HG02610 (cell line): ENCODE results near the gene OSBP.
"Not testable (repeated sequence)": the region's sequence is repeated elsewhere in the genome, so short reads cannot be mapped to it uniquely, and the experiment has no call there.

Experiments used
- ATAC-seq: cut with Tn5 transposase; IDR thresholded peaks from one replicate; pipeline ENCODE4 v1.9.1; 2021; ENCODE audit warnings: mild to moderate bottlenecking, moderate library complexity; ENCODE audit not compliant: unreplicated experiment

The OSBP gene

GRCh38 chr11:59555601-59556114 is 59.9 kb downstream of the OSBP start:
- no peak for ATAC-seq

- ATAC-seq: no peak
Measured at GRCh38 chr11:59553323-59553722, 62.3 kb downstream of the OSBP start.

GRCh38 chr11:59552844-59553243 is 62.7 kb downstream of the OSBP start:
- no peak for ATAC-seq

- no peak for ATAC-seq
Measured at GRCh38 chr11:59551659-59552521, 63.7 kb downstream of the OSBP start.

- peak; percentile 28 for ATAC-seq
Measured at GRCh38 chr11:59550842-59551658, 64.5 kb downstream of the OSBP start.

- ATAC-seq: peak; percentile 94
Measured at GRCh38 chr11:59550368-59550841, 65.2 kb downstream of the OSBP start.

GRCh38 chr11:59548309-59548656 is 67.3 kb downstream of the OSBP start:
- no peak for ATAC-seq

GRCh38 chr11:59547605-59548308 is 67.8 kb downstream of the OSBP start:
- not testable (repeated sequence) for ATAC-seq

GRCh38 chr11:59545179-59546020 is 70.2 kb downstream of the OSBP start:
- ATAC-seq: no peak

- ATAC-seq: no peak
Measured at GRCh38 chr11:59544869-59545178, 70.8 kb downstream of the OSBP start.

- not testable (repeated sequence) for ATAC-seq
Measured at GRCh38 chr11:59543713-59544112, 71.9 kb downstream of the OSBP start.

- no peak for ATAC-seq
Measured at GRCh38 chr11:59542142-59542810, 73.3 kb downstream of the OSBP start.

- ATAC-seq: no peak
Measured at GRCh38 chr11:59534676-59535075, 80.9 kb downstream of the OSBP start.

- ATAC-seq: no peak
Measured at GRCh38 chr11:59532620-59533019, 83.0 kb downstream of the OSBP start.

- ATAC-seq: no peak
Measured at GRCh38 chr11:59528711-59529110, 86.9 kb downstream of the OSBP start.
